Placental pericyte (primary cell): ENCODE results near the gene U2AF1. TPM values are rescaled to one million over a fixed set of nuclear protein-coding genes. Genes with fewer than 3 reads are reported as not detected.

ENCODE experiments used
- total RNA-seq: library from RNA; depleted of rRNA; stranded (reverse); fragments of >200 nt; gene quantifications from 2 replicates; pipeline ENCODE4 v1.2.3, GENCODE V29; 2012

U2AF1 gene
- total RNA-seq: 42.5 and 47.7 TPM in 2 replicates

GRCh38 chr21:43106965-43107793 lies at the start of gene U2AF1:
Gene U2AF1, minus strand, starts transcription at chr21:43107570. Its CDS starts 76 bp downstream, at chr21:43107494.

GRCh38 chr21:43075170-43076022 lies 32.0 kb downstream of the U2AF1 start, which contains the start of gene CBS:
Gene CBS, minus strand, starts transcription at chr21:43075835. Its CDS starts 3,642 bp downstream, at chr21:43072193.

Other genes starting within 250 kb of the U2AF1 start
- gene WDR4, start 228.0 kb downstream of the U2AF1 start, total RNA-seq: 17.3 and 25.1 TPM in 2 replicates
- gene NDUFV3, start 214.3 kb downstream of the U2AF1 start, total RNA-seq: 41.8 and 72.4 TPM in 2 replicates
- gene ERVH48-1, start 181.9 kb downstream of the U2AF1 start, total RNA-seq: 0.22 TPM in 1 of 2 replicates, not detected in the other
- 18.4 and 25.2 TPM in 2 replicates for gene PKNOX1, start 133.0 kb downstream of the U2AF1 start, total RNA-seq
- gene CBS, start 31.7 kb downstream of the U2AF1 start, total RNA-seq: 74.6 and 101 TPM in 2 replicates
- not detected in 2 replicates for gene CRYAA, start 61.4 kb upstream of the U2AF1 start, total RNA-seq